OCI-LY7 (cell line): ENCODE measurements around the gene CARD10. TPM values are rescaled to one million over a fixed set of nuclear protein-coding genes. Genes with fewer than 3 reads are reported as not detected.
A peak's percentile ranks its signal among the peaks of the same experiment; 100 is the strongest.

ENCODE experiments used
- BruUV-seq: library from RNA; stranded (reverse); fragments of 400-500 nt; replicated peaks from 2 replicates; lab custom pipeline; 2021; lab: Mats Ljungman, UMichigan
- CTCF ChIA-PET: fragments of 300-600 bp; sonication (Branson Sonifier 250); formaldehyde crosslinking; loops from one replicate; lab custom pipeline; 2022; ENCODE audit warnings: antibody characterized with exemption; ENCODE audit not compliant: unreplicated experiment; lab: Charles Lee
- POLR2A ChIA-PET: fragments of 300-600 bp; sonication (Branson Sonifier 250); formaldehyde crosslinking; loops from one replicate; lab custom pipeline; 2022; ENCODE audit warnings: antibody characterized with exemption; lab: Charles Lee
- DNase-seq: peaks from one replicate; pipeline ENCODE4 v3.0.0-alpha.2; 2015; ENCODE audit warnings: low spot score
- H2AFZ ChIP-seq: fragments of 200-600 bp; sonication (generic), shearing (Covaris generic); 2 replicates; pipeline ENCODE4 v1.6.1; 2014; ENCODE audit warnings: mild to moderate bottlenecking, antibody characterized with exemption, low read length, moderate library complexity
- H3K27ac ChIP-seq: fragments of 200-600 bp; sonication (generic); 2 replicates; pipeline ENCODE4 v1.5.1; 2014; ENCODE audit warnings: mixed run types, low read depth, mild to moderate bottlenecking, moderate library complexity, low read length, inconsistent platforms; ENCODE audit not compliant: poor library complexity, severe bottlenecking
- H3K36me3 ChIP-seq: fragments of 200-600 bp; sonication (generic); 2 replicates; pipeline ENCODE4 v1.6.1; 2014; ENCODE audit warnings: mild to moderate bottlenecking, antibody characterized with exemption, low read length, moderate library complexity, mixed read lengths; ENCODE audit not compliant: insufficient read depth
- H3K4me1 ChIP-seq: fragments of 200-600 bp; sonication (generic); 2 replicates; pipeline ENCODE4 v1.5.1; 2014; ENCODE audit warnings: mild to moderate bottlenecking, low read length; ENCODE audit not compliant: insufficient read depth, poor library complexity, severe bottlenecking
- H3K4me2 ChIP-seq: fragments of 200-600 bp; sonication (generic); 2 replicates; pipeline ENCODE4 v1.6.1; 2014; ENCODE audit warnings: mild to moderate bottlenecking, low read length
- H3K4me3 ChIP-seq: fragments of 200-600 bp; sonication (generic); 2 replicates; pipeline ENCODE4 v1.5.1; 2014; ENCODE audit warnings: mild to moderate bottlenecking, low read depth, low read length; ENCODE audit not compliant: poor library complexity, severe bottlenecking
- H3K79me2 ChIP-seq: fragments of 200-600 bp; sonication (generic); 2 replicates; pipeline ENCODE4 v1.6.1; 2016; ENCODE audit warnings: low read depth, mild to moderate bottlenecking, low read length, moderate library complexity, mixed read lengths; ENCODE audit not compliant: insufficient read depth
- H3K9me2 ChIP-seq: fragments of 200-600 bp; sonication (generic); 2 replicates; pipeline ENCODE4 v1.6.1; 2016; ENCODE audit warnings: mild to moderate bottlenecking, low read length, mixed read lengths; ENCODE audit not compliant: insufficient read depth
- H3K9me3 ChIP-seq: fragments of 200-600 bp; sonication (generic); 2 replicates; pipeline ENCODE4 v1.6.1; 2014; ENCODE audit warnings: mild to moderate bottlenecking, mixed run types, low read length, mixed read lengths
- H4K20me1 ChIP-seq: fragments of 200-600 bp; sonication (generic); 2 replicates; pipeline ENCODE4 v1.6.1; 2014; ENCODE audit warnings: mild to moderate bottlenecking, antibody characterized with exemption, low read length, moderate library complexity, mixed read lengths; ENCODE audit not compliant: insufficient read depth
- CTCF ChIP-seq: fragments of 200-600 bp; sonication (generic); conservative IDR thresholded peaks from 2 replicates; pipeline ENCODE4 v1.5.1; 2014; ENCODE audit warnings: mild to moderate bottlenecking, antibody characterized with exemption, low read length, moderate library complexity, mixed read lengths
- EZH2phosphoT487 ChIP-seq: fragments of 200-600 bp; sonication (generic); IDR thresholded peaks from 2 replicates; pipeline ENCODE4 v1.6.1; 2018; ENCODE audit warnings: low read depth, borderline replicate concordance, mild to moderate bottlenecking, mixed run types, antibody characterized with exemption, low read length, moderate library complexity, mixed read lengths
- intact Hi-C: fragments of 100-400 bp; cut with micrococcal nuclease; formaldehyde crosslinking; loops from one replicate; pipeline ENCODE4 v1.10.0; 2022; ENCODE audit not compliant: unreplicated experiment
- total RNA-seq, 2 experiments: library from RNA; depleted of rRNA in 1 of 2; stranded (reverse); fragments of >200 nt in 1 of 2; shearing (Covaris generic) in 1 of 2; gene quantifications; 2 replicates each; pipeline ENCODE4 v1.2.3, GENCODE V29; 2014 to 2022

The CARD10 gene
- total RNA-seq, 2 experiments from 2014 or later, result 2.8 to 4.0 TPM

- H4K20me1 ChIP-seq, result no peaks in the 10 kb centered on the region
- H3K9me2 ChIP-seq, result no peaks in the 10 kb centered on the region
- no peaks in the 10 kb centered on the region for H3K9me3 ChIP-seq
- intact Hi-C loops, result loop anchor here (1.0 kb wide), 1 partner anchor 26 kb away; no protein-coding TSS in a partner anchor
- H3K27ac ChIP-seq, result peak overlapping the region; percentile 63
- peaks cover 46% of the 10 kb centered on the region for H3K4me1 ChIP-seq
- peak; percentile 53 for DNase-seq
- H3K4me2 ChIP-seq, result no peak overlapping the region
- peaks cover 5% of the 10 kb centered on the region; the same call in 1 of the 2 replicates for H3K79me2 ChIP-seq
- no peak overlapping the region for H3K4me3 ChIP-seq
- TF ChIP-seq EZH2phosphoT487 (no peak), CTCF (no peak)
- POLR2A ChIA-PET, result interaction anchor here (1.4 kb wide), 1 partner anchor 15 kb away, joined by 4 read pairs; the partner anchor contains the start of gene MFNG
- no peak overlapping the region for H2AFZ ChIP-seq
- BruUV-seq, result no TSS peak
- CTCF ChIA-PET, result interaction anchor here (0.7 to 1.5 kb wide), 2 partner anchors 13 to 41 kb away, joined by 3 to 14 read pairs; no protein-coding TSS in a partner anchor
- H3K36me3 ChIP-seq, result peaks cover 92% of the 10 kb centered on the region
These were observed 47.3 kb downstream of the CARD10 start for GRCh38 chr22:37471727-37472417.

- intact Hi-C loops, result no loop called here
- Histone ChIP-seq H3K4me2 (no peak overlapping the region), H3K4me3 (no peak overlapping the region), H3K27ac (no peak overlapping the region), H3K9me2 (no peaks in the 10 kb centered on the region), H3K36me3 (peaks cover 94% of the 10 kb centered on the region), H4K20me1 (no peaks in the 10 kb centered on the region), H3K9me3 (no peaks in the 10 kb centered on the region), H2AFZ (no peak overlapping the region), H3K79me2 (peaks cover 5% of the 10 kb centered on the region; the same call in 1 of the 2 replicates), H3K4me1 (peaks cover 41% of the 10 kb centered on the region)
- CTCF ChIA-PET, result no interaction called here
- no peak for DNase-seq
- POLR2A ChIA-PET, result interaction anchor here (0.7 kb wide), 1 partner anchor 207 kb away, joined by 3 read pairs; no protein-coding TSS in a partner anchor
- BruUV-seq, result no TSS peak
- TF ChIP-seq EZH2phosphoT487 (no peak), CTCF (no peak)
These were observed 49.1 kb downstream of the CARD10 start for GRCh38 chr22:37470087-37470445.
